ENCODE measurements around the gene PRKAG2.
"Not testable (repeated sequence)": the region's sequence is repeated elsewhere in the genome, so short reads cannot be mapped to it uniquely, and the experiment has no call there.

The PRKAG2 gene

DNA sequence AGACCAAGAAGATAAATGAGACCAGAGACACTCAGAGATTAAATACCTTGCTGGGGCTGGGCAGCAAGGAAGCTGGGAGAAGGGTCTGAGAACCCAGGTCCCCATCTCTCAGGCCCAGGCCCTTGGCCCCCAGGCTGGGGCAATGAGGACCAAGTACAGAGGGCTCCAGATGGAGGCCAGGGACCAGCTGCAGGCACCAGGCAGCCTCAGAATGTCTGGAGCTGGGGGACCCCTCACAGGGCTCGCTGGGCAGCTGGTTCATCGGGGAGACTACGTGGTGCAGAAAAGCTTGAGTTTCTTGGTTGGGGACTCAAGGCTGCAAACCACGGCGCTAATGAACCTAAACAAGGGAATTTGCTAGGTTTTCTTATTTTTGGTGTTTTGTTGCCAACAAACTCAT, 75.6 kb downstream of the PRKAG2 start:
- DNase-seq (ENCODE audit: low read depth), result no peak

DNA sequence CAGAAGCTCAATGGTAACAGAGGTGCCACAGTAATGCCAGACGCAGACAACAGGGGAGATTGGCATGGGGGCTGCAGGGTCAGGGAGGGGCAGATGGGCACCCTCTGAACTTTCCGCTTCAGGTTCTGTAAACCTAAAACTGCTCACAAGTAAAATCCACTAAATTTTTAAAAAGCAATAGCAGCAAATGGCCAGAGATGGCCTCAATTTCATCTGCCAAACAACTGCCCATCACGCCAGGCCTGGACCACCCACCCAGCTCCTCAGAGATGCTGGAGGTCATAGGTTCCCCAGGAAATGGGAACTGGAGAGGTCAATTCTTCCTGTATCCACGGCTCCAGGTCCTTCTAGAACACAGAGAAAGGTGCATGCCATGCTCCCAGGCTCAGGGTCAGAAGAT, 76.1 kb downstream of the PRKAG2 start:
- DNase-seq (ENCODE audit: low read depth), result no peak

DNA sequence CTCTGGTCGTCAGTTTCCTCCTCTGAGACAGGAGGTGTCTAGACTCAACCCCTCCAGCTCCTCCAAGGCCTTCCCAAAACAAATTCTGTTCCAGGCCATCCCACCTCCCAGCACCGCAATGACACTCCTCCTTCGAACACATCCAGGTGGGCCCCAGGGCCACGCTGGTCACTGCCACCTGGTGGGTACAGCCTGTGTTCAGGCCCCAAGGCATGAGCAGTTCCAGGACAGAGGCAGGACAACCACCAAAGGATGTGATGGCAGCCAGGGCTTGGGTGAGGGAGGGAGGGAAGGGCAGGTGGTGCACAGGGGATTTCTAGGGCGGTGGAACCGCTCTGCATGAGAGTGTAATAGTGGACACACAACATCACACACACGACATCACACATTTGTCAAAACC, 76.5 kb downstream of the PRKAG2 start:
- no peak for DNase-seq (ENCODE audit: low read depth)

DNA sequence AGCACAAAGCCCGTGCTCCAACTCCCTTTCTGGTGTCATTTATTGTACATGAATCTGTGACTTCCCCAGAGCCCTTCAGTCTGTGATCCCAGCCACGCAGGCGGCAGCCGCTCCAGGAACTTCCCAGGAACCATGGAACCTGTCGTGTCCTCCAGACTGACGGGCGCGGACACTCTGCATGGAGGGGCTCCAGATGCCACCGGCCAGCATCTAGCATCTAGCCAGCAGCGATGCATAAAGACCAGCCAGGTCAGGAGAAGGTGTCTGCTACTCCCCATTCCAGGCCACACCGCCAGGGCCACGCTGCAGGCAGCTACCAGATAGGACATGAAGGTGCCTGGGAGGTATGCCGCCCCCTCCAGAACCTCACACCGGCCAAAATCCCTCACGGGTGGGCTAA, 77.4 kb downstream of the PRKAG2 start:
- DNase-seq (ENCODE audit: low read depth), result no peak

DNA sequence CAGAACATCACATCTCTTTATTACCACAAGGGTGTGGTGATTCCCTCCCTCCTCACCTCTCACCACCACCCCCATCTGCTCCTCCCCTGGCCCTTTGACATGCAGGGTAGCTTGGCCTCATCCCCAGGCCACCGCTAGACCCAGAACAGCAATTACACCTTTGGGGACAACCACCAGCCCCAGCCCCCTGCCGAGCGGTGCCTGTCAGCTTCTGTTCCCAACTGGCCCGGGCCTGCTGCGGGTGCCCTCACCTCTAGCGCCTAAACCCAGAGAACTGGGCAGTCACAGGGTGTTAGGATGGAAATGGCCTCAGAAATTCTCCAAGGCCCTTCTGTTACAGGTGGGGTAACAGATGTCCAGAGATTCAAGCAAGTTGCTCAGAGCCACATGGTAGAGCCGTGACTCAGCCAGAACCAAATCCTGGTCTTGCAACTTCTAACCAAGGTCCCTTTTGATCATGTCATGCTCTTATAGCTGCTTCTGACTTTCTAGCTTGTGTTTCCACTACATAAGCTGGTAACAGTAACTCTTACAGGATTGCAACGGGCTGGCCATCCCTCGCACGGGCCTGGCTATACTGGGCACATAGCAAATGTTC, 78.0 kb downstream of the PRKAG2 start:
- DNase-seq (ENCODE audit: low read depth), result no peak

DNA sequence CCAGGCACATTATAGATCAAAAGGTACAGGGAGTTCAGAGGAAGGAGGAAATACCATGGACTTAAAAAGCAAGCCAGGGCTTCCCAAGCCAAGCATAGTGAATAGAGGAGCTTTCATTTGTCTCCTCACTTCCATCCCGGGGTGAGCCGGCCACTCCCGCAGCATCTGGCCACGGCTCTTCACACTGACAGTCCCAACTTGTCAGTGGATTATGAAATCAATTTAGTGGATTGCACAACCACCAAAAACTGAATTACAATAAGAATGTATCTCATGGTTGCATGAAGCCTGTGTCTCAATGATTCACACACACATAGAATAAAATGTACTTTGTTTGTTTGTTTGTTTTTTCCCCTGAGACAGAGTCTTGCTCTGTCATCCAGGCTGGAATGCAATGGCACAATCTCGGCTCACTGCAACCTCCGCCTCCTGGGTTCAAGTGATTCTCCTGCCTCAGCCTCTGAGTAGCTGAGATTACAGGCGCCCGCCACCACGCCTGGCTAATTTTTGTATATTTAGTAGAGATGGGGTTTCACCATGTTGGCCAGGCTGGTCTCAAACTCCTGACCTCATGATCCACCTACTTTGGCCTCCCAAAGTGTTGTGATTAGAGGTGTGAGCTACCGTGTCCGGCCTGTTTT, 79.1 kb downstream of the PRKAG2 start:
- not testable (repeated sequence) for DNase-seq (ENCODE audit: low read depth)

DNA sequence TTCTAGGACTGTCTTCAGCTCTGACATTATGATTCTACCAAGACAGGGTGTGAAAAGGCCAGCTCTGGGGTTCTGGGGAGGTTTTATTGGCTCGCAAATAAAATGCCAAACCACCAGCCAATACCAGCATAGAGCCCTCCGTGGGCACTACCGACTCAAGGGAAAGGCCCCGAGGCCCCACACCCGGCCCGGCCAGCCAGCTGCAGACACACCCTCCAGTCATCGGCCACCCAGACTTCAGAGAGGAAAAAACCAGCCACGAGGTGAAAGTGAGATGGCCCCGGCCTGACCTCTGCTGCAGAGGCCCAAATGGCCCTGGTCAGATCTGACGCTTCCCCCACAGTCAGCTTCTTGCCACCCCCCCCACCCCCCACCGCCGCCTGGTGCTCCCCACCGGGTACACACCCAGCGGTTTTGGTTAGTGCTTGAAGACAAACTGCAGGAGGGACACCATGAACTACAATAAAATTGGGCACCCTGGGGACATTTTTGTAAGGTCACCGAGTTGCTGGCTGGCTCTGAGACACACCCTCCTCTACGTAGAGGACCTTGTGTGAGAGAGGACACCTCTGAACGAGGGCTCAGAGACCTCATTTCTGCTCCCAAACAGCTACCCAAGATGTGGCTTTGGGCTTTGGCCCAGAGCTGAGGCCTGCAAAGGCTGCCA, 79.9 kb downstream of the PRKAG2 start:
- no peak for DNase-seq (ENCODE audit: low read depth)

DNA sequence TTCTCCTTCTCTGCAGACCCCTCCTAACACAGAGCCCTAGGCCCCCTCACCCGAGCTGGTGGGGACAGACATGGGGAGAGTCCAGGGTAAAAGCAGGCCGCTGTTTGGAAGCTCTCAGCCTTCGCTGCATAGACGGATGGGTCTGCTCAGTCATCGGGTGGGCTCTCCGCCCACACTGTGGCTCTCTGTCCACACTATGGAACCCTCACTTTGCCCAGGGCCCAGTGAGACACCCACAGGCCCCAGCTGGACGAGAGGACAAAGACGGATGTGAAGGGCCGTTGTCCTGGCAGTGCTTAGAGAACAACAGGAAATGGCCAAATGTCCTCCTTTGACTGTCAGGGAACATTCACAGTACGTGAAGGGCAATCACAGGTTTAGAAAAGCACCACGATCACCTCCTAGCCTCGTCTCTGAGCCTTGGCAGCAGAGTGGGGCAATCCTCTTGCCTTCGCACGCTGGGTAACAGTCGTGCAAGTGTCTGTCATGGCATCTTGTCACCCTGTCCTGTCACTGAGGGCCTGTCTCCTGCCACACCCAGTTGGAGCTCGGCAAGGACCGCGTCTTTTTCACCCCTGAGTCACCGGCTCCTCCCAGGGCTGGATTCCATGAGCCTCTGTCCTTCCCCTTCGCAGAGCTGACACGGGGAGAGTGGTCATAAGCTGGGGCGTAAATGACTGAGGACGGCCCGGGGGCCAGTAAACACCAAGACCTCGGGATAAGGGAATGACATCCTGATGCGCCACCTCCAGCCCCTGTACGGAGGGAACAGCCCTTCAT, 80.6 kb downstream of the PRKAG2 start:
- no peak for DNase-seq (ENCODE audit: low read depth)

DNA sequence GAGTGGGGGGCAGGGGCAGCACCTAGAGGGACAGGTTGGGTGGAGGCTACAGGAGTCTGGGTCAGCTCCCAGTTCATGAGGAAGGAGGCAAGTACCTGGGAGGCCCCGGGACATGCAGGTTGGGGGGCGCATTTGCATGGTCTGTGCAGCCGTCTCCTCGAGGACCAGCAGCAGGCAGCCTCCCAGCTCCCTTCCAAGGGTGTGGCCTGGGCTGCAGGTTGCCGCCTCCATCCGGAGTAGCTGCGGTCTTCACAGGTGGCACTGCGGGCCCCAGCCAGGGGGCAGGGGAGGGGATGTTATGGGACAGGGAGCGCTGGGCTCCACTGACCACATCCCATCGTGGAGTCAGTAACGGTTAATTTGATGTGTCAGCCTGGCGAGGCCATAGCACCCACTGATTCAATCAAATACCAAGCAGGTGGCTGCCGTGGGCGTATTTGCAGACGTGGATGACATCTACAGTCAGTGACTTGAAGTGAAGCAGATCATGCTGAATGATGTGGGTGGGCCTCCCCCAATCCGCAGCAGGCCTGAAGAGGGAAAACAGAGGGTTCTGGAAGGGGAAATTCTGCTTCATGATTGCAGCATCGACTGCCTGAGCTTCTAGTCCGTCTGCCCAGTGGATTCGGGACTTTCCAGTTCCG, 81.6 kb downstream of the PRKAG2 start:
- DNase-seq (ENCODE audit: low read depth), result peak; percentile 53

DNA sequence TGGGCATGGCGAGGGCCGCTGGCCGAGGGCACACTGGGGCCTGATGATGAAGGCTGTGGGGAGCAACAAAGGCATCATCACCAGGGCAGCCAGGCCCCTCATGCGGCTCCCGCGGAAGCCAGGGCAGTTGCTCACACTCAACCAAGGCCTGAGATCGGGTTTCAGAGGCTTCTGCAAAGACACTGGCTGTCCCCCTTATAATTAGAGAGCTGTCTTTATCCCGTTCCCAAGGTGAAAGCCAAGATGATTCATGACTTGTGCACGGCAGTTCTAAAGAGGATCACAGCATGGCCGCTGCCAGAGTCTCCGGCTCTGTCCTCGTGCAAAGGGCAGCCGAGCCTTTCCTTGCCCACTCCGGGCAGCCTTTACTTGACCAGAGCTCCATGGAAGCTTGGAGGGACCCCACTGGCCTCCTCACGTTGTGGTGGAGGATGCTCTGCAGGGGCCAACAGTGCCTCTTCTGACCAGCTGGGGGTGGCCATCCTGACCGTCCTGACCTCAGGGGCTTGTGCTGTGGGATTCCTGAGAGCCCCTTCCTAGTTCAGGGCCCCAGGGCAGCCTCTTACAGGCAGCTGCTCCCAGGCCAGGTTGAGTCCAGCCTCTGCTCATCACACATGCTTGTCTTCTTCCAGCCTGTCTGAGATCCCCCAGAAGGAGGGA, 82.3 kb downstream of the PRKAG2 start:
- no peak for DNase-seq (ENCODE audit: low read depth)

DNA sequence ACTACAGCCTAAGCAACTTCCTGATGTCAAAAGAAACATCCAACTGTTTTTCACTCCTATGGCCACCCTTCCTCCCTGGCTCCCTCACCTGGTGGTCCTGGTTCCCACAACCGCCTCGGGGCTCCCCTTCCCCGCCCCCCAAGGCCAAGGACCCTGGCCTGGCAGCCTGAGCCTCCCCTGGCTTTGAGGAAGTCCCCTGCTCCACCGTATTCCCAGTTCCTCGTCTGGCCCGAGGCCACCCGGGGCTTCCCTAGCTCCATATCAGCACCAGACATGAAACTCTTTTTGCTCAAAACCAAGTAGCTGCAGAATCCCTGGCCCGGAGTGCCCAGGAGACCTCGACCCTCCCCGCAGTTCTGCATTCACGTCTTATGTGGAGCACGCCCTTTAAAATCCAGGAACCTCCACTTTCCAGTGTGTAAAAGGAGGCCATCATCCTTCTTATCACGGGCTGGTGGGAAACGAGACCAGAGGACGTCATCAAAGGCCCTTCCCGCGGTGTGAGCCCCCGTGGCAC, 82.9 kb downstream of the PRKAG2 start:
- no peak for DNase-seq (ENCODE audit: low read depth)

DNA sequence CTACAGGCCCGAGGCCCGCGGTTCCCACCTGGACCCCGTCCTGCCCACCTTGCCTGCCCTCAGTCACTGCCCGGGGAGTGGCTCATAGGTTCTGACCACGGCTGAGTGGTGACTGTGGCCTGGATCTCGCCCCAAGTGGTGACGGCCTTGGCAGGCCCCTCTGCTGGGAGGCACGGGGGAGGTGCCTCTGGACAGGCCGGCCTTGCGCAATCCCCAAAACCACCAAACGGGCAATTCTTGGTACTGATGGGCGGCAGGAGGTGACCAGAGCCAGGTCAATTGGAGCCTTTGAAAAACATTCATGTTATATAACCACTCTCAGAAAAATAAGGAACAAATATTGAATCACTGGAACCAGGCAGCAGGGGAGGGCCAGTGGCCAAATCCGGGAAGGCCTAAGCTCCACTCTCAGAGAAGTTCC, 83.4 kb downstream of the PRKAG2 start:
- DNase-seq (ENCODE audit: low read depth), result no peak

DNA sequence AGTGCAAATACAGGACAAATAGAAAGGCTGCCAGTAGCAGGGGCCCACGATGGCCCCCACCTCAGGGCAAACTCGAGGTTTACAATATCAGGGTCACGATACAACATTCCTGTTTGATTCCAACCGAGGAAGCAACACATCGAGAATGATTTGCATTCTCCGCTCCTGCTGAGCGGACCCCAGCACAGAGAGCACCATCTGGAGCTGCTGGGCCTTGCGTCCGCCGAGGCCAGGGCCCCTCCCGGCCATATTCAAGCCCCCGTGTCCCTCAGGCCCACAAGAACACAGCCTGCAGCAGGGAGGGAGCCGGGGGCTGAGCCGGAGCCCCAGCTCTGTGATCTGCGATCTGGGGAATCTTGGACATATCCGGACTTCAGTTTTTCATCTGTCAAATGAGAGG, 84.3 kb downstream of the PRKAG2 start:
- DNase-seq (ENCODE audit: low read depth), result no peak

DNA sequence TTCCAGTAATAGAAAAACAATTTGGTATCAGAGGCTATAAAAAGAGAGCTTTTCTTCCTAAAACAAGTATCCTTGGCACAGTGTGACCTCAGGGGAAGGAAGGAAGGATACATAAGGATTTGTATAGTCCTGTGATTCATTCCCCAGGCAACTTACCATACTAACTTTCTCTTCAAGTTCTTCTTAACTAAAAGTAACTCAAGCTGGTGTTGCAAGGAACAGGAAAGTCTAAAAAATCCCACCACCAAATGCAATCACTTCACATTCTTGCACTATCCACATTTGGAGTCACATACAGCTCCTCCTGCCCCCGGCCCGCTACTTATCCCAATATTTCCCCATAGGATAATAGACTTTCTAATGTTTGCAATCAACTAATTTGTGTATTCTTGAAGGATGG, 84.8 kb downstream of the PRKAG2 start:
- DNase-seq (ENCODE audit: low read depth), result no peak

DNA sequence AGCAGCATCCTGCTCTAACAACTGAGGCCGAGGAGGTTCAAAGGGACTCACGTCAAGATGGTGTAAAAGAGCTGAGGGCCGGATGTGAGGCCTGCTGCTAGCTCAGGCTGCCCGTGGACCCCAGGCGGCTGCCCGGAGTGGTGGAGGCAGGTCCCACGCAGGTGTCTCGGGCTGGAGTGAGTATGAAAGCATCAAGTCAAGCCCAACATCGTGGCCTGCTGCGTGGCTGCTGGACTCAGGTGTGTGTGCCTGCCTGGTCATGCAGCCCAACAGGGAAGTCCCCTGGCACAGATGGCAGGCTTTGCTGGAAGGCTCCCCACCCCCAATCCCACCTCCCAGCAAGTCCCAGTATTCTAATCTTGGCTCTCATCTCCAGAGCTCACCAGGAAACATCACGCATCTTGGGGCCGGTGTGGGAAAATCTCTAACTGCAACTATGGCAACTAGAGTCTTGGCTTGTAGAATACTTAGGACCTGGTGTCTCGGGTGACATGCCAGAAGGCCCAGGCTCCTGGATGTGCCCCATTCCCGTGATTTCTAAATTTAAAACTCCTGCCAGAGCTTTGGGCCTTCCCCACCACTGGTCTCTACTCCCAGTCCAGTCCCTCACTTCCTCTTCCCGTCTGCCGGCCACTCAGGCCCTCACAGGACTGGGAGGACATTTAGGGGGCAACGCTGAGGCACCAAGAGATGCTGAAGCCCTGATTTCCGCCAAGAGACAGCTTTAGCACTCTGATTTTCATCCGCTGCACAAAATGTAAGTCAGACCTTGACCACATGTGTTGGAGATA, 85.9 kb downstream of the PRKAG2 start:
- DNase-seq (ENCODE audit: low read depth), result no peak

DNA sequence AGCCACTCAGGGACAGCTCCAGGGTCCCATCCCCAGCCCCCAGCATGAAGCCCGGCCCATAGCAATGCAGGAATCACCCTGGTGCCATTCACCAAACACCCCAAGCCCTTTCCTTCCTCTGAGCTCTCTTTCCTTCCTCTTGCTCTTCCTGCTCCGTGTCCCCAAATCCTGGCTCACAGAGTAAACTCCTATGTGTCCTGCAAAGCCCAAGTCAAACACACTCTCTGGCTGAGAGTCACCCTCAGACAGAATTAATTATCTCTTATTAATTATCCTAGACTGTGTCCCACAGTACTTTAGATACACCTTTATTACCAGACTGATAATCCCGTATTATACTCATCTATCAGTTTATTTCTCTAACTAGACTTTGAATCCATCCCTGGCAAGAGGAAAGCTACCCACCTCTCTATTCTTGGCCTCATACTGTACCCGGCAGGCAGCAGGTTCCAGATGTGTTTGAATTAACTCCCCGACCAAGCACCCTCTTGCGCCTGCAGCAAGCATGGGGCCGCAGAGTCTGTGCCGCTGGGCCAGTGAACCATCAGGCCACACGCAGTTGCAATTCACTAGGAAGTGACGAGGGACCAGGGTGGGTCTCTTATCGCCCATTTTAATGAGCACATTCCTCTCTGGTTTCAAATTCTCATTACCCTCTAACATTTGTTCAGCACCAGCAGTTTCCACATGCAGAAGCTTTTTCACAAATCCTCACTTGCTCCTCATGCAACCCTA, 86.7 kb downstream of the PRKAG2 start:
- no peak for DNase-seq (ENCODE audit: low read depth)

DNA sequence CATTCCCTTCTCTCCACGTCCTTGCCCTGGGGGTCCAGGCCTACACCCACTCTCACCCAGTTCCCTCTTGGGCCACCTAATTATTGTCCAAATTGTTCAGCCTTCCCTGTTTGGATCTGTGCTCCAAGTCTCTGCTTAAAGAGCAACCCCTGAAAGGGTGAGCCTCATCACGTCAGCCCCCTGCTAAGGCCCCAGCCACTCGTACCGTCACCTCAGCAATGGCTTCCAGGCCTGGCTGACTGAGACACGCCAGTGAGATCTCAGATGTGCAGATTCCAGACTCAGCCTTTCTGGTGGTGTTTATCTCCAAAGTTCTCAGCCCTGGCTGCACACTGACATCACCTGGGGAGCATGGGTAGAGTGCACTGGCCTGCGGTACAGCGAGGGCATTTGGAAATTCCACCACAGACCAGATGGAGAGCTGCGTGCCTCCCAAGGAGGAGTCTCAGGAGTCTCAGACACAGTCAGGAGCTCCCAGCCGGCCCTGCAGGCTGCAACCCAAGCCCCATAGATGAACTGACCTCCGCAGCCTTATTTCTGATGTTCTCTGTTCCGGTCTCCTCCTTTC, 87.5 kb downstream of the PRKAG2 start:
- no peak for DNase-seq (ENCODE audit: low read depth)

DNA sequence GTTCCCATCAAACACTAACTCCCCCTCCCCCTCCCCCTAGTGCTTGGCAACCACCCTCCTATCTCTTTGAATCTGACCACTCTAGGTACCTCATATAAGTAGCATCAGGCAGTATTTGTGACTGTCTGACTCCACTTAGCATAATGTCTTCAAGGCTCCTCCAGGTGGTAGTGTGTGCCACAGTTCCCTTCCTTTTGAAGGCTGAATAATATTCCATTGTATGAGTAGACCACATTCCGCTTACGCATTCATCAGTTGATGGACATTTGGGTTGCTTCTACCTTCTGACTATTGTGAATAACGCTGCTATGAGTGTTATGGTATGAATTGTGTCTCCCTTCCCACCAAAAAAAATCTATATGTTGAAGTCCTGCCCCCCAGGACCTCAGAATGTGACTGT, 89.6 kb downstream of the PRKAG2 start:
- no peak for DNase-seq (ENCODE audit: low read depth)

DNA sequence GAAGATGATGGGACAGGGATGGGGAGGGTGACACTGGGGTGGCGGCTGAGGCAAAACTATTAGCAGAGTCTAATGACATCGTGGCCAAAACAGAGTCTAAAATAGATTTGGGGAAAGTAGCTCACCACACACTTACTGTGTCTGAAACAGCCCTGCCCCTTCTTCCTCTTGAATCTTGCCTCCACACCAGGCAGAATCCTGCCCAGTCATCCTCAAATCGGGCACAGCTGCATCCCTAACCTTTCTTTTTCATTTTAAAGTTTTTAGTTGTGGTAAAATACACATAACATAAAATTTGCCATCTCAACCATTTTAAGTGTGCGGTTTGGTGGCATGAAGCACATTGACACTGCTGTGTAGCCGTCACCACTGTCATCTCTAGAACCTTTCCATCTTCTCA, 90.0 kb downstream of the PRKAG2 start:
- no peak for DNase-seq (ENCODE audit: low read depth)

DNA sequence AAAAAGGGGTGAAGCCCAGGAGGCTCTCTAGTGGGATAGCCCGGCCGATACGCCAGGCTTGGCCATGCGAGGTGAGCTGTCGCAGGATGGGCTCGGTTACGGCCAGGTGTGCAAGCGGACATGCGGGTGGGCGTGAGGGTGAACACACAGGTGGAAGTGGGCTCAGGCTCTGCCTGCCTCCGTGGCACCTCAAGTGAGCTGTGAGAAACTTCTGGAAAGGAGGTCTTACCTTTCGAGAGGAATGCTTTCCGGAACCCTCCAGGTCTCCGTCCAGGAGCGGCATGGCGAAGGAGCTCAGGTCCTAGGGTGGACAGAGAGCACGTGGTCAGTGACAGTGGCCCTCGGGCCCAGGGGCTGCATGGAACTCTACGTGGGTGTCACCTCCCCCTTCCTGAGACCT, 90.7 kb downstream of the PRKAG2 start:
- DNase-seq (ENCODE audit: low read depth), result no peak
